ENCODE results near the gene SULT2B1. TPM values are rescaled to one million over a fixed set of nuclear protein-coding genes. Genes with fewer than 3 reads are reported as not detected.
"Not testable (repeated sequence)": the region's sequence is repeated elsewhere in the genome, so short reads cannot be mapped to it uniquely, and the experiment has no call there.

Gene SULT2B1
- total RNA-seq, 2 donors from 2014 or later, result 1.0 TPM; not detected in 1

- Histone ChIP-seq H3K4me3 (no peak overlapping the region), H3K27me3 (no peaks in the 10 kb centered on the region), H3K9me3 (no peaks in the 10 kb centered on the region), H3K36me3 (replicated peaks in 1 of 2; ENCODE audit: insufficient read depth in 1 of 2, low read depth in 2 of 2) (no peaks in the 10 kb centered on the region), H3K4me1 (no peaks in the 10 kb centered on the region), H3K27ac (no peak overlapping the region)
- intact Hi-C loops (cut with DNase I), result no loop called here
- ATAC-seq (no peak), DNase-seq (no peak)
- no peak for TF ChIP-seq POLR2A (IDR thresholded peaks at IDR 0.05)
- no peak for TF ChIP-seq CTCF (IDR thresholded peaks at IDR 0.05)
- 76 to 84% methylated on average over 16 to 23 of the region's 23 CpGs for WGBS, 2 donors
Observed at GRCh38 chr19:48575931-48576622, 24.1 kb downstream of the SULT2B1 start.

- DNase-seq; H3K36me3 ChIP-seq (replicated peaks in 1 of 2; ENCODE audit: insufficient read depth in 1 of 2, low read depth in 2 of 2); H3K4me3 ChIP-seq; H3K4me1 ChIP-seq; ATAC-seq; intact Hi-C loops (cut with DNase I); H3K27ac ChIP-seq; H3K9me3 ChIP-seq; H3K27me3 ChIP-seq: not testable (repeated sequence)
- WGBS, 2 donors, result 84 to 86% methylated on average over 7 of the region's 7 CpGs
Observed at GRCh38 chr19:48577908-48578307, 25.9 kb downstream of the SULT2B1 start.

- H3K9me3 ChIP-seq, result no peaks in the 10 kb centered on the region
- H3K4me1 ChIP-seq, result peaks cover 2% of the 10 kb centered on the region
- intact Hi-C loops (cut with DNase I), result no loop called here
- H3K27me3 ChIP-seq, result no peaks in the 10 kb centered on the region
- H3K36me3 ChIP-seq (replicated peaks in 1 of 2; ENCODE audit: insufficient read depth in 1 of 2, low read depth in 2 of 2), result no peaks in the 10 kb centered on the region
- ATAC-seq (no peak), DNase-seq (no peak)
- H3K4me3 ChIP-seq, result no peak overlapping the region
- WGBS, 2 donors, result 40 to 51% methylated on average over 3 of the region's 3 CpGs
- TF ChIP-seq POLR2A (IDR thresholded peaks at IDR 0.05) (no peak), CTCF (IDR thresholded peaks at IDR 0.05) (no peak)
- H3K27ac ChIP-seq, result no peak overlapping the region
Observed at GRCh38 chr19:48578891-48579290, 26.9 kb downstream of the SULT2B1 start.

- TF ChIP-seq CTCF (IDR thresholded peaks at IDR 0.05) (no peak), POLR2A (IDR thresholded peaks at IDR 0.05) (no peak)
- H3K27me3 ChIP-seq, result no peaks in the 10 kb centered on the region
- H3K27ac ChIP-seq, result no peak overlapping the region
- WGBS, 2 donors, result 55 to 57% methylated on average over 2 of the region's 2 CpGs
- intact Hi-C loops (cut with DNase I), result loop anchor here (5.0 kb wide), 1 partner anchor 90 kb away; no protein-coding TSS in a partner anchor
- no peak for DNase-seq
- peaks cover 6% of the 10 kb centered on the region for H3K4me1 ChIP-seq
- H3K36me3 ChIP-seq (replicated peaks in 1 of 2; ENCODE audit: insufficient read depth in 1 of 2, low read depth in 2 of 2), result no peaks in the 10 kb centered on the region
- no peak for ATAC-seq
- H3K4me3 ChIP-seq, result no peak overlapping the region
- no peaks in the 10 kb centered on the region for H3K9me3 ChIP-seq
Observed at GRCh38 chr19:48582168-48582567, 30.2 kb downstream of the SULT2B1 start.

- H3K4me1 ChIP-seq, result peaks cover 14% of the 10 kb centered on the region
- intact Hi-C loops (cut with DNase I), result no loop called here
- 54 to 86% methylated on average over 2 to 3 of the region's 3 CpGs for whole genome bisulfite sequencing, 2 donors
- H3K27me3 ChIP-seq, result no peaks in the 10 kb centered on the region
- no peak overlapping the region for H3K4me3 ChIP-seq
- DNase-seq (no peak), ATAC-seq (no peak)
- no peak overlapping the region for H3K27ac ChIP-seq
- H3K36me3 ChIP-seq (replicated peaks in 1 of 2; ENCODE audit: insufficient read depth in 1 of 2, low read depth in 2 of 2), result no peaks in the 10 kb centered on the region
- TF ChIP-seq POLR2A (IDR thresholded peaks at IDR 0.05) (no peak), CTCF (IDR thresholded peaks at IDR 0.05) (no peak)
- H3K9me3 ChIP-seq, result no peaks in the 10 kb centered on the region
Observed at GRCh38 chr19:48587387-48587786, 35.4 kb downstream of the SULT2B1 start.

Data from body of pancreas (tissue), 4 donors.